IMR-90 (cell line): Measurements from ENCODE around the gene SLC35D2. TPM values are rescaled to one million over a fixed set of nuclear protein-coding genes. Genes with fewer than 3 reads are reported as not detected.

ENCODE experiments used
- ATAC-seq: fragments of 200-7000 bp; cut with Tn5 transposase; 2 replicates; pipeline ENCODE4 v1.9.1; 2020; ENCODE audit warnings: low read depth, mild to moderate bottlenecking, moderate library complexity
- BruUV-seq: library from RNA; stranded (reverse); fragments of 400-500 nt; replicated peaks from 2 replicates; lab custom pipeline; 2021; lab: Mats Ljungman, UMichigan
- CTCF ChIA-PET: fragments of 300-600 bp; formaldehyde crosslinking; extraction: SDS; loops from one replicate; lab custom pipeline; 2021; ENCODE audit warnings: antibody characterized with exemption; lab: Yijun Ruan, JAX
- POLR2A ChIA-PET: fragments of 300-600 bp; sonication (Branson Sonifier 250); formaldehyde crosslinking; loops from one replicate; lab custom pipeline; 2022; ENCODE audit warnings: antibody characterized with exemption; ENCODE audit not compliant: unreplicated experiment; lab: Charles Lee
- DNase-seq: peaks from one replicate; pipeline ENCODE4 v3.0.0; 2013
- H2AFZ ChIP-seq: replicated peaks from 2 replicates; pipeline ENCODE3; 2013; ENCODE audit warnings: low read length, mild to moderate bottlenecking; ENCODE audit not compliant: poor library complexity
- H2AK5ac ChIP-seq: 2 replicates; pipeline ENCODE4 v1.6.1; 2013; ENCODE audit warnings: low read depth, low read length, inconsistent platforms
- H2AK9ac ChIP-seq: replicated peaks from 2 replicates; pipeline ENCODE3; 2013; ENCODE audit warnings: mild to moderate bottlenecking, low read depth, low read length, moderate library complexity; ENCODE audit not compliant: poor library complexity
- H2BK120ac ChIP-seq: 2 replicates; pipeline ENCODE4 v1.6.1; 2013; ENCODE audit warnings: low read depth, low read length, inconsistent platforms
- H2BK15ac ChIP-seq: 3 replicates; pipeline ENCODE4 v1.6.1; 2013; ENCODE audit warnings: low read depth, low read length, inconsistent platforms
- H2BK20ac ChIP-seq: 2 replicates; pipeline ENCODE4 v1.6.1; 2013; ENCODE audit warnings: low read depth, mild to moderate bottlenecking, inconsistent platforms, low read length, moderate library complexity
- H2BK5ac ChIP-seq: 2 replicates; pipeline ENCODE4 v1.6.1; 2013; ENCODE audit warnings: mild to moderate bottlenecking, low read depth, low read length, inconsistent platforms; ENCODE audit not compliant: poor library complexity, severe bottlenecking
- H3K14ac ChIP-seq: replicated peaks from 2 replicates; pipeline ENCODE4 v1.6.1; 2013; ENCODE audit warnings: low read depth, low read length, inconsistent platforms
- H3K18ac ChIP-seq: 2 replicates; pipeline ENCODE4 v1.6.1; 2013; ENCODE audit warnings: low read depth, low read length, control low read depth
- H3K23ac ChIP-seq: 2 replicates; pipeline ENCODE4 v1.6.1; 2013; ENCODE audit warnings: low read depth, low read length, inconsistent platforms
- H3K27ac ChIP-seq: 2 replicates; pipeline ENCODE4 v1.5.1; 2013; ENCODE audit warnings: mild to moderate bottlenecking, control low read depth, low read length; ENCODE audit not compliant: insufficient read depth
- H3K27me3 ChIP-seq: 2 replicates; pipeline ENCODE4 v1.6.1; 2013; ENCODE audit warnings: low read length; ENCODE audit not compliant: control insufficient read depth, insufficient read depth
- H3K36me3 ChIP-seq: 2 replicates; pipeline ENCODE4 v1.6.1; 2013; ENCODE audit warnings: low read length, mixed read lengths; ENCODE audit not compliant: control insufficient read depth, insufficient read depth
- H3K4ac ChIP-seq: 2 replicates; pipeline ENCODE4 v1.6.1; 2013; ENCODE audit warnings: low read depth, low read length, inconsistent platforms
- H3K4me1 ChIP-seq: 2 replicates; pipeline ENCODE4 v1.6.1; 2013; ENCODE audit warnings: low read length, mixed read lengths; ENCODE audit not compliant: control insufficient read depth, insufficient read depth
- H3K4me2 ChIP-seq: 2 replicates; pipeline ENCODE4 v1.6.1; 2013; ENCODE audit warnings: low read depth, mild to moderate bottlenecking, control low read depth, low read length, moderate library complexity
- H3K4me3 ChIP-seq: 2 replicates; pipeline ENCODE4 v1.5.1; 2013; ENCODE audit warnings: low read depth, mild to moderate bottlenecking, control low read depth, low read length, moderate library complexity; ENCODE audit not compliant: insufficient read depth
- H3K56ac ChIP-seq: 2 replicates; pipeline ENCODE4 v1.6.1; 2013; ENCODE audit warnings: low read length, inconsistent platforms; ENCODE audit not compliant: insufficient read depth; ENCODE audit errors: extremely low read depth
- H3K79me1 ChIP-seq, 2 experiments: 2 replicates each; pipeline ENCODE4 v1.6.1; 2013; ENCODE audit warnings: low read length in 2 of 2, inconsistent platforms in 1 of 2, low read depth in 1 of 2
- H3K9ac ChIP-seq: 2 replicates; pipeline ENCODE4 v1.6.1; 2013; ENCODE audit warnings: low read depth, low read length, control low read depth
- H3K9me1 ChIP-seq: 2 replicates; pipeline ENCODE4 v1.6.1; 2013; ENCODE audit warnings: low read length, inconsistent platforms; ENCODE audit not compliant: insufficient read depth
- H3K9me3 ChIP-seq: 2 replicates; pipeline ENCODE4 v1.6.1; 2013; ENCODE audit warnings: low read length; ENCODE audit not compliant: control insufficient read depth, insufficient read depth
- H4K20me1 ChIP-seq: 2 replicates; pipeline ENCODE4 v1.6.1; 2013; ENCODE audit warnings: low read length, inconsistent platforms; ENCODE audit not compliant: insufficient read depth
- H4K5ac ChIP-seq: 2 replicates; pipeline ENCODE4 v1.6.1; 2013; ENCODE audit warnings: mild to moderate bottlenecking, low read depth, low read length, control low read depth
- H4K8ac ChIP-seq, 2 experiments: 2 replicates each; pipeline ENCODE4 v1.6.1; 2013; ENCODE audit warnings: low read depth in 2 of 2, low read length in 2 of 2, control low read depth in 1 of 2, inconsistent platforms in 1 of 2
- H4K91ac ChIP-seq: 2 replicates; pipeline ENCODE4 v1.6.1; 2013; ENCODE audit warnings: low read depth, low read length, inconsistent platforms; ENCODE audit not compliant: insufficient read depth
- CEBPB ChIP-seq: IDR thresholded peaks from 2 replicates; pipeline ENCODE4 v1.6.1; 2012; ENCODE audit warnings: low read depth, low read length, improper control_type of control experiment
- FOS ChIP-seq: fragments of 150-350 bp; IDR thresholded peaks from 2 replicates; pipeline ENCODE4 v1.6.1; 2016; ENCODE audit warnings: low read depth, low read length
- MAZ ChIP-seq: IDR thresholded peaks from 2 replicates; pipeline ENCODE4 v1.6.1; 2012; ENCODE audit warnings: low read depth, mild to moderate bottlenecking, low read length, improper control_type of control experiment, moderate library complexity, borderline replicate concordance
- RAD21 ChIP-seq: IDR thresholded peaks from 2 replicates; pipeline ENCODE4 v1.6.1; 2012; ENCODE audit warnings: low read length, improper control_type of control experiment
- RFX5 ChIP-seq: IDR thresholded peaks from 2 replicates; pipeline ENCODE4 v1.8.0; 2012; ENCODE audit warnings: low read depth, mild to moderate bottlenecking, low read length, moderate library complexity
- WGBS, 2 experiments: methylation state at CpG; one replicate each; pipeline versions ENCODE4 v1.1.5 to v1.1.7; 2013; ENCODE audit warnings: missing lambda C conversion rate in 2 of 2; ENCODE audit not compliant: insufficient read length in 1 of 2; ENCODE audit errors: extremely low coverage in 2 of 2; 5-methylcytosine and 5-hydroxymethylcytosine counted together
- dilution Hi-C: fragments of 300-500 bp; cut with HindIII; formaldehyde crosslinking; loops from one replicate; pipeline ENCODE4 v1.14.3; 2018; ENCODE audit warnings: low sequenced_read_pairs; ENCODE audit not compliant: unreplicated experiment
- in situ Hi-C: fragments of 300-500 bp; cut with MboI; formaldehyde crosslinking; loops from 3 replicates; pipeline ENCODE4 v1.14.3; 2019; ENCODE audit warnings: low sequenced_read_pairs, inconsistent platforms, mixed read lengths
- intact Hi-C: fragments of 100-400 bp; cut with micrococcal nuclease; formaldehyde crosslinking; loops from 2 replicates; pipeline ENCODE4 v1.10.0; 2022
- polyA plus RNA-seq, 3 experiments: library from polyadenylated mRNA; depleted of rRNA; stranded (reverse); fragments of >200 nt; gene quantifications; 2 replicates each; pipeline ENCODE4 v1.2.3, GENCODE V29; 2012; ENCODE audit warnings: low replicate concordance in 1 of 3
- total RNA-seq: library from RNA; depleted of rRNA; stranded (reverse); fragments of >200 nt; gene quantifications from 2 replicates; pipeline ENCODE4 v1.2.3, GENCODE V29; 2012

SLC35D2 gene
- total and polyA plus RNA-seq, 2 of the 4 experiments (the other 2 are of a cell fraction) = 9.7 to 11.8 TPM

DNA sequence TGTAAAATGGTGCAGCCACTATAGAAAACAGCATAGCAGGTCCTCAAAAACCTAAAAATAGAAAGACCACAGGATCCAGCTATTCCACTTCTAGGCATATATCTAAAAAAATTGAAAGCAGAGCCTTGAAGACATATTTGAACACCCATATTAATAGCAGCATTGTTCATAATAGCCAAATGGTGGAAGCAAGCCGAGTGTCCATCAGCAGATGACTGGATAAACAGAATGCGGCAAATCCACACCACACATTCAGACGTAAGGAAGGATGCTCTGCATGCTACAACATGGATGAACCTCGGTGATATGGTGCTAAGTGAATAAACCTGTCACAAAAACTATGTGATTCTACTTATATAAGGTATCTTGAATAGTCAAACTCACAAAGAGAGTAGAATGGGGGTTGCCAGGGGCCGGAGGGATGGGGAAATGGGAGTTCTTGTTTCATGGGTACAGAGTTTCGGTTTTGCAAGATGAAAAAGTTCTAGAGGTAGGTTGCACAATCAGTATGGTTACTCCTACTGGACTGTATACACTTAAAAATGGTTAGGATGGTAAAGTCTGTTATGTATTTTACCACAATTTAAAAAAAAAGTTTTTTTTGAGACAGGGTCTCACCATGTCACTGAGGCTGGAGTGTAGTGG, 64.5 kb downstream of the SLC35D2 start:
- Histone ChIP-seq H2BK120ac (no peak overlapping the region), H4K91ac (no peak overlapping the region), H3K18ac (no peak overlapping the region), H3K4me1 (no peaks in the 10 kb centered on the region), H3K27me3 (no peaks in the 10 kb centered on the region), H2AK5ac (no peak overlapping the region), H3K4me3 (no peak overlapping the region), H3K4ac (no peak overlapping the region), H2BK15ac (no peak overlapping the region), H3K56ac (no peak overlapping the region), H3K9me3 (no peaks in the 10 kb centered on the region), H4K8ac (no peak overlapping the region), H3K14ac (no peak overlapping the region), H2BK20ac (no peak overlapping the region), H2BK5ac (no peak overlapping the region), H3K4me2 (no peak overlapping the region), H4K5ac (no peak overlapping the region), H3K79me1 (no peaks in the 10 kb centered on the region), H3K9me1 (no peaks in the 10 kb centered on the region), H3K9ac (no peak overlapping the region), H2AK9ac (no peak overlapping the region), H3K23ac (no peak overlapping the region), H3K36me3 (no peaks in the 10 kb centered on the region), H3K27ac (no peak overlapping the region), H4K20me1 (no peaks in the 10 kb centered on the region), H2AFZ (no peak overlapping the region)
- POLR2A ChIA-PET = no interaction called here
- CTCF ChIA-PET = interaction anchor here (1.0 kb wide), 1 partner anchor 711 kb away, joined by 3 read pairs; no protein-coding TSS in a partner anchor
- BruUV-seq = no TSS peak
- ATAC-seq (no peak), DNase-seq (no peak)
- intact Hi-C loops (no loop called here), dilution Hi-C loops (no loop called here), in situ Hi-C loops (no loop called here)
- WGBS, 2 experiments = no CpG with 5 or more reads among the region's 6 CpGs
- TF ChIP-seq FOS (no peak), RAD21 (no peak), CEBPB (peak; percentile 50; the same call in 1 of the 2 replicates), RFX5 (no peak), MAZ (no peak)
